Adrenal gland (tissue), 5 donors: ENCODE data around the gene SERPINA1.

ENCODE experiments used
- POLR2A ChIP-seq, 2 donors: fragments of 450-650 bp; IDR thresholded peaks; one replicate each; pipeline ENCODE4 v1.6.1; 2017; ENCODE audit warnings: antibody characterized with exemption in 2 of 2, mild to moderate bottlenecking in 2 of 2, moderate library complexity in 1 of 2
- TF ChIP-seq, protein P1 (sequence below), 6 experiments: fragments of 450-650 bp in 4 of 6; fragments of 200-600 bp in 2 of 6; sonication (generic) in 1 of 6; IDR thresholded peaks; 1 replicate in 5 of 6; 2 replicates in 1 of 6; pipeline versions ENCODE4 v1.5.1 to v1.8.0; 2016 to 2021; ENCODE audit warnings: antibody characterized with exemption in 6 of 6, mild to moderate bottlenecking in 2 of 6, moderate library complexity in 1 of 6
- donor health status: DM: no; HTN: no; CAD: no.

DNA sequence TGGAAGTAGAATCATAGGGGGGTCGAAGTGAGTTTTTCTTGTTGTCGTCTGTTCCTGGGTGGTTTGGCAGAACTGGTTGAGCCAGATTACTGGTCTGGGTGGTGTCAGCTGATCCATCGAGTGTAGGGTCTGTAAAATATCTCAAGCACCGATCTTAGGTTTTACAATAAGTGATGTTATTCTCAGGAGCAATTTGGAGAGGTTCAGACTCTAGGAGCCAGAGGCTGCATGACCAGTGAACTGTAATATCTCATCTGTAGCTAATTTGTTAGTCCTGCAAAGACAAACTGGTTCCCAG lies 9.7 kb upstream of the SERPINA1 start:
- TF ChIP-seq, protein P1, sequence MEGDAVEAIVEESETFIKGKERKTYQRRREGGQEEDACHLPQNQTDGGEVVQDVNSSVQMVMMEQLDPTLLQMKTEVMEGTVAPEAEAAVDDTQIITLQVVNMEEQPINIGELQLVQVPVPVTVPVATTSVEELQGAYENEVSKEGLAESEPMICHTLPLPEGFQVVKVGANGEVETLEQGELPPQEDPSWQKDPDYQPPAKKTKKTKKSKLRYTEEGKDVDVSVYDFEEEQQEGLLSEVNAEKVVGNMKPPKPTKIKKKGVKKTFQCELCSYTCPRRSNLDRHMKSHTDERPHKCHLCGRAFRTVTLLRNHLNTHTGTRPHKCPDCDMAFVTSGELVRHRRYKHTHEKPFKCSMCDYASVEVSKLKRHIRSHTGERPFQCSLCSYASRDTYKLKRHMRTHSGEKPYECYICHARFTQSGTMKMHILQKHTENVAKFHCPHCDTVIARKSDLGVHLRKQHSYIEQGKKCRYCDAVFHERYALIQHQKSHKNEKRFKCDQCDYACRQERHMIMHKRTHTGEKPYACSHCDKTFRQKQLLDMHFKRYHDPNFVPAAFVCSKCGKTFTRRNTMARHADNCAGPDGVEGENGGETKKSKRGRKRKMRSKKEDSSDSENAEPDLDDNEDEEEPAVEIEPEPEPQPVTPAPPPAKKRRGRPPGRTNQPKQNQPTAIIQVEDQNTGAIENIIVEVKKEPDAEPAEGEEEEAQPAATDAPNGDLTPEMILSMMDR (IDR thresholded peaks at IDR 0.05) = no peak
- no peak for TF ChIP-seq POLR2A (IDR thresholded peaks at IDR 0.05)
